Smooth muscle cell (in vitro differentiated cells): ENCODE results near the gene TPH2. TPM values are rescaled to one million over a fixed set of nuclear protein-coding genes. Genes with fewer than 3 reads are reported as not detected.

Source experiments
- DNase-seq: peaks from one replicate; lab custom pipeline; 2025; ENCODE audit not compliant: unreplicated experiment; lab: John Stamatoyannopoulos, UW
- H2AFZ ChIP-seq: fragments of 200-600 bp; sonication (generic); 2 replicates; pipeline ENCODE4 v1.6.0; 2016; ENCODE audit warnings: antibody characterized with exemption, low read depth, mild to moderate bottlenecking
- H3F3A ChIP-seq: fragments of 200-600 bp; sonication (generic); 2 replicates; pipeline ENCODE4 v1.6.0; 2017; ENCODE audit warnings: antibody characterized with exemption, low read depth
- H3K27ac ChIP-seq: fragments of 200-600 bp; sonication (generic); 2 replicates; pipeline ENCODE4 v1.5.1; 2016; ENCODE audit warnings: low read depth, mild to moderate bottlenecking
- H3K27me3 ChIP-seq: fragments of 200-600 bp; sonication (generic); 2 replicates; pipeline ENCODE4 v1.6.1; 2016; ENCODE audit warnings: low read depth, mild to moderate bottlenecking
- H3K36me3 ChIP-seq: fragments of 200-600 bp; sonication (generic); 2 replicates; pipeline ENCODE4 v1.5.1; 2016; ENCODE audit warnings: low read depth
- H3K4me1 ChIP-seq: fragments of 200-600 bp; sonication (generic); 2 replicates; pipeline ENCODE4 v1.5.1; 2016; ENCODE audit warnings: low read depth
- H3K4me2 ChIP-seq: fragments of 200-600 bp; sonication (generic); 2 replicates; pipeline ENCODE4 v1.6.0; 2016; ENCODE audit warnings: mild to moderate bottlenecking
- H3K4me3 ChIP-seq: fragments of 200-600 bp; sonication (generic); 2 replicates; pipeline ENCODE4 v1.5.1; 2016; ENCODE audit warnings: mild to moderate bottlenecking
- H3K79me2 ChIP-seq: fragments of 200-600 bp; sonication (generic); 2 replicates; pipeline ENCODE4 v1.6.0; 2016; ENCODE audit warnings: low read depth, mild to moderate bottlenecking
- H3K9ac ChIP-seq: fragments of 200-600 bp; sonication (generic); 2 replicates; pipeline ENCODE4 v1.6.0; 2016; ENCODE audit warnings: low read depth
- H3K9me3 ChIP-seq: fragments of 200-600 bp; sonication (generic); replicated peaks from 2 replicates; pipeline ENCODE4 v1.5.1; 2016; ENCODE audit warnings: low read depth
- H4K20me1 ChIP-seq: fragments of 200-600 bp; sonication (generic); 2 replicates; pipeline ENCODE4 v1.6.0; 2016; ENCODE audit warnings: low read depth
- WGBS: methylation state at CpG from one replicate; pipeline ENCODE4 v1.1.7; 2016; ENCODE audit warnings: low lambda C conversion rate; 5-methylcytosine and 5-hydroxymethylcytosine counted together
- polyA plus RNA-seq: library from polyadenylated mRNA; unstranded; fragments of >200 nt; fragmentation: Nextera tagmentation; extraction: Ambion mirVana; gene quantifications from 2 replicates; pipeline ENCODE4 v1.2.1, GENCODE V29; 2016
- total RNA-seq: library from RNA; depleted of rRNA; stranded (reverse); fragments of >200 nt; gene quantifications from 2 replicates; pipeline ENCODE4 v1.2.3, GENCODE V29; 2014
- TF ChIP-seq, protein P1 (sequence below): fragments of 200-600 bp; sonication (generic); IDR thresholded peaks from 2 replicates; pipeline ENCODE4 v1.5.1; 2017; ENCODE audit warnings: borderline replicate concordance, mild to moderate bottlenecking, antibody characterized with exemption; ENCODE audit not compliant: insufficient read depth, poor library complexity, severe bottlenecking

TPH2 gene
- total RNA-seq: not detected in 2 replicates
- 0.15 TPM in 1 of 2 replicates, not detected in the other for polyA plus RNA-seq

DNA sequence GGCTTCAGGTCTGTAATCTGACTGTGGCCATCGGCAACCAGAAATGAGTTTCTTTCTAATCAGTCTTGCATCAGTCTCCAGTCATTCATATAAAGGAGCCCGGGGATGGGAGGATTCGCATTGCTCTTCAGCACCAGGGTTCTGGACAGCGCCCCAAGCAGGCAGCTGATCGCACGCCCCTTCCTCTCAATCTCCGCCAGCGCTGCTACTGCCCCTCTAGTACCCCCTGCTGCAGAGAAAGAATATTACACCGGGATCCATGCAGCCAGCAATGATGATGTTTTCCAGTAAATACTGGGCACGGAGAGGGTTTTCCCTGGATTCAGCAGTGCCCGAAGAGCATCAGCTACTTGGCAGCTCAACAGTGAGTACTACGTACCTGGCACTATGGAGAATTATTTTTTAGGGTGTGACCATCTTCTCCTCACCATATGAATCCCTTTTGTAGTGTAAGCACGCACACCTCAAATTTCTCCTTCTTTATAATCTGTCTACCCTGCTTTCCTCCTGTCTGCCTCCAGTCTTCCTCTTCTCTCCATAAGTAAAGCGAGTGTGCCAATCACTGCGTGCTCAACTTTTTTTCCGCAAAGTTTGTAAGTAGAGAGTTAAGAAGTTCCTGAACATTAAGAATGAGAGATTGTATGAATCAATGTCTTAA is at the start of gene TPH2:
Gene TPH2 (plus strand): TSS at position 118 of the 658 bp plus-strand sequence. CDS start 142 bp downstream, at position 260.
- no peaks in the 10 kb centered on the region for H3F3A ChIP-seq
- no peak within 1 kb of the TSS for H3K4me3 ChIP-seq
- H3K9me3 ChIP-seq: no peaks in the 10 kb centered on the region
- DNase-seq: peak; percentile 18
- H3K36me3 ChIP-seq: no peaks in the 10 kb centered on the region
- H3K4me1 ChIP-seq: no peaks in the 10 kb centered on the region
- H3K4me2 ChIP-seq: no peak within 1 kb of the TSS
- no peak within 1 kb of the TSS for H2AFZ ChIP-seq
- H3K27ac ChIP-seq: no peak within 1 kb of the TSS
- peaks cover 5% of the 10 kb centered on the region for H3K27me3 ChIP-seq
- no peak within 1 kb of the TSS for H3K9ac ChIP-seq
- TF ChIP-seq, protein P1, sequence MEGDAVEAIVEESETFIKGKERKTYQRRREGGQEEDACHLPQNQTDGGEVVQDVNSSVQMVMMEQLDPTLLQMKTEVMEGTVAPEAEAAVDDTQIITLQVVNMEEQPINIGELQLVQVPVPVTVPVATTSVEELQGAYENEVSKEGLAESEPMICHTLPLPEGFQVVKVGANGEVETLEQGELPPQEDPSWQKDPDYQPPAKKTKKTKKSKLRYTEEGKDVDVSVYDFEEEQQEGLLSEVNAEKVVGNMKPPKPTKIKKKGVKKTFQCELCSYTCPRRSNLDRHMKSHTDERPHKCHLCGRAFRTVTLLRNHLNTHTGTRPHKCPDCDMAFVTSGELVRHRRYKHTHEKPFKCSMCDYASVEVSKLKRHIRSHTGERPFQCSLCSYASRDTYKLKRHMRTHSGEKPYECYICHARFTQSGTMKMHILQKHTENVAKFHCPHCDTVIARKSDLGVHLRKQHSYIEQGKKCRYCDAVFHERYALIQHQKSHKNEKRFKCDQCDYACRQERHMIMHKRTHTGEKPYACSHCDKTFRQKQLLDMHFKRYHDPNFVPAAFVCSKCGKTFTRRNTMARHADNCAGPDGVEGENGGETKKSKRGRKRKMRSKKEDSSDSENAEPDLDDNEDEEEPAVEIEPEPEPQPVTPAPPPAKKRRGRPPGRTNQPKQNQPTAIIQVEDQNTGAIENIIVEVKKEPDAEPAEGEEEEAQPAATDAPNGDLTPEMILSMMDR: peak; percentile 58
- H4K20me1 ChIP-seq: no peaks in the 10 kb centered on the region
- no peaks in the 10 kb centered on the region for H3K79me2 ChIP-seq
- 23% methylated on average over 16 of the region's 16 CpGs for WGBS

DNA sequence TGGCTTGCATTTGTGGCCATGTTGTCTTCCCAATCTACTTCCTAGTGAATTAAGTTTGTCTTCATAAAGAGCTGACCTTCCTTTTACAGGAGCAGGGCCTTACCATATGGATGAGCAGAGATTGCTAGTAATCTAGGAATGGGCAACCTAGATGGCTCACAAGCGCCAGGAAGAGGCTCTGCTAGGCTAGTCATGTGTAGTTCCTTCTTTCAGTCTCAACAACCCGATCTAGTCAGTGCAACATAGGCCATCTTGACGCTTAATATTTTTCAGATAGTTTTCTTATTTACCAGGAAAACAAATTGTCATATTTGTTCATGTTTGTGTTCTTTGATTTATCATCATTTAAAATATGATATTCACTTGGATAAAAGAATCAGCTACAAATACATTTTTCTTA is 48.2 kb upstream of the TPH2 start:
- Histone ChIP-seq H3K4me3 (no peak overlapping the region), H3K9me3 (no peaks in the 10 kb centered on the region), H3K36me3 (peaks cover 5% of the 10 kb centered on the region), H3K9ac (no peak overlapping the region), H3K4me1 (no peaks in the 10 kb centered on the region), H3K27ac (no peak overlapping the region), H3K4me2 (no peak overlapping the region), H4K20me1 (peaks cover 17% of the 10 kb centered on the region), H2AFZ (no peak overlapping the region), H3K27me3 (no peaks in the 10 kb centered on the region), H3K79me2 (no peaks in the 10 kb centered on the region), H3F3A (no peaks in the 10 kb centered on the region)
- TF ChIP-seq, protein P1: no peak
- DNase-seq: no peak
- WGBS: 98% methylated on average over 3 of the region's 3 CpGs

DNA sequence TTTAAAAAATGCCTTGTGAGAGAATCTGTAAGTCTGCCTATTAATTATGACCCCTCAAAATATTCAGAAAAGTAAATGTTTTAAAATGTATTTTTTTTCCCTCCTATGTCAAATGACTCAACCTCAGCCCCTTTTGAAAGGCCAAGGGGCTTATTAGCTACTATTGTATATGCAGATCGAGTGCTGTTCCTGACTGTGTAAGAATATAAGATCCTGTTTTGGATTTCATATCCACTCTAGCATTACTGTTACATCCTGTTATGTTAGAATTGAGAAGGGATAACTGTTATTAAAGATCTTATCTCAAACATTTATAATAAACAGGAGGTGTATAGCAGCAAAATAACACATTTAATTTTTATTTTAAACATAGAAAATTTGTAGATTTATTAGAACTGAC is 46.6 kb upstream of the TPH2 start:
- H3K36me3 ChIP-seq: peaks cover 11% of the 10 kb centered on the region
- no peaks in the 10 kb centered on the region for H3K4me1 ChIP-seq
- no peaks in the 10 kb centered on the region for H3K79me2 ChIP-seq
- H3F3A ChIP-seq: no peaks in the 10 kb centered on the region
- peaks cover 17% of the 10 kb centered on the region for H4K20me1 ChIP-seq
- no peak overlapping the region for H2AFZ ChIP-seq
- H3K4me3 ChIP-seq: no peak overlapping the region
- 91% methylated on average over 1 of the region's 1 CpG for WGBS
- no peak overlapping the region for H3K4me2 ChIP-seq
- TF ChIP-seq, protein P1: no peak
- no peak overlapping the region for H3K9ac ChIP-seq
- H3K9me3 ChIP-seq: no peaks in the 10 kb centered on the region
- no peaks in the 10 kb centered on the region for H3K27me3 ChIP-seq
- H3K27ac ChIP-seq: no peak overlapping the region
- DNase-seq: no peak
